Lower leg skin (tissue), 3 donors: ENCODE data around the gene NEGR1.

Experiments
- POLR2A ChIP-seq, 2 donors: fragments of 450-650 bp; IDR thresholded peaks; one replicate each; pipeline ENCODE4 v1.6.1; 2016 to 2017; ENCODE audit warnings: antibody characterized with exemption in 2 of 2, mild to moderate bottlenecking in 1 of 2, moderate library complexity in 1 of 2
- TF ChIP-seq, protein P1 (sequence below), 3 donors: fragments of 450-650 bp; IDR thresholded peaks; one replicate each; pipeline ENCODE4 v1.5.1; 2016; ENCODE audit warnings: antibody characterized with exemption in 3 of 3, mild to moderate bottlenecking in 3 of 3, moderate library complexity in 2 of 3

DNA sequence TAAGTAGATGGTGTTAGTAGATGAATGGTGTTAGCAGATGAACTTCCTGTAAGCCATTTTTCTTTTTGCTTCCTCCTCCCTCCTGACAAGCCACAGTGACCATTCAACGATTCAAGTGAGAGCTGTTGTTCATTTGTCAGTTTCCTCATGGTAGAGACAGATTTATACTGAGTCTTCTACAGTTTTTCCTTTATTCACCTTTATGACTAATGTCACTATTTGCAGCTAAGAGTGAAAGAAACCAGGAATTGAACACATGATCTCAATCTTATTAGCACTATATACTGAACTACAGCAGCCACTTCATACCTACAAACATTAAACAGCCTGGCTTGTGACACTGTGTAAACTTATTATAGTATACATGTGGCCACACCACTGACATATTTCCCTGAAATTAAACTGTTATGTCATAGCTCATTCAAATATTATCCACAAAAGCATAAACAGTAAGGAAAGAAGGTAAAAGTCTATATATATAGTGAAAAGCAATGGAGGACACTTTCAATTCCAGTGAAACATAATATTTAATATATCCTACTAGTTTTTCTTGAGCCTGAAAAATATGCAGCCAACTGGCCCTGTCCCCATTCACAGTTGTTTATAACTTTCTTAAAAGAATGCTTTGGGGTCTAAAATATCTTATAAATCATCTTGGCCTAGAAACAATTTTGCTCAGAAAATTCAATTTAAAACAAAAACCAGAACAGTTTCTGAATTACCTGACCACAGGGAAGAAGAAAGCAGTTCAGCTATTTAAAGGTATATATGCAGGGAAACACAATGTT, 634.6 kb downstream of the NEGR1 start:
- TF ChIP-seq POLR2A (IDR thresholded peaks at IDR 0.05), result no peak
- TF ChIP-seq, protein P1, sequence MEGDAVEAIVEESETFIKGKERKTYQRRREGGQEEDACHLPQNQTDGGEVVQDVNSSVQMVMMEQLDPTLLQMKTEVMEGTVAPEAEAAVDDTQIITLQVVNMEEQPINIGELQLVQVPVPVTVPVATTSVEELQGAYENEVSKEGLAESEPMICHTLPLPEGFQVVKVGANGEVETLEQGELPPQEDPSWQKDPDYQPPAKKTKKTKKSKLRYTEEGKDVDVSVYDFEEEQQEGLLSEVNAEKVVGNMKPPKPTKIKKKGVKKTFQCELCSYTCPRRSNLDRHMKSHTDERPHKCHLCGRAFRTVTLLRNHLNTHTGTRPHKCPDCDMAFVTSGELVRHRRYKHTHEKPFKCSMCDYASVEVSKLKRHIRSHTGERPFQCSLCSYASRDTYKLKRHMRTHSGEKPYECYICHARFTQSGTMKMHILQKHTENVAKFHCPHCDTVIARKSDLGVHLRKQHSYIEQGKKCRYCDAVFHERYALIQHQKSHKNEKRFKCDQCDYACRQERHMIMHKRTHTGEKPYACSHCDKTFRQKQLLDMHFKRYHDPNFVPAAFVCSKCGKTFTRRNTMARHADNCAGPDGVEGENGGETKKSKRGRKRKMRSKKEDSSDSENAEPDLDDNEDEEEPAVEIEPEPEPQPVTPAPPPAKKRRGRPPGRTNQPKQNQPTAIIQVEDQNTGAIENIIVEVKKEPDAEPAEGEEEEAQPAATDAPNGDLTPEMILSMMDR (IDR thresholded peaks at IDR 0.05), result no peak
